ENCODE measurements around the gene HCN1. TPM values are rescaled to one million over a fixed set of nuclear protein-coding genes. Genes with fewer than 3 reads are reported as not detected.

HCN1 gene
- total RNA-seq, 1 experiment from 2014 or later, result 0.04 TPM

DNA sequence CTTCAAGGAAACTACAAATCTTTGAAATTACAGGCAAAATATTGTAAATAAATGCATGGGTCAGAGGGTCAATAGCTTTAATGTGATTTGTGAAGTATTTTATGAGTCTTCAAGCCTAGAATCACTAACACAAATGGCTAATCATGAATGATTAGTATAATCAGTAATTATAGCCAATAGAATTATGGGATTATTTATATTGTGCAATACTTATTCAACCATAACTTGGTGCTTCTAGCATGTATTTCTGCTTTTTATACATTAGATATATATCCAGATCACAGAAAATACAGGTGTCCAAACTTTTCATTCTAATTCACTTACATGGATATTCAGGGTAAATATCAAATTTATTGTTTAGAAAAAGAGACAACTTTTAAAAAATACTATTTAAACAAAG lies 12.1 kb downstream of the HCN1 start:
- Histone ChIP-seq H3K27ac (ENCODE audit: low read depth, low read length, poor library complexity, severe bottlenecking) (no peak overlapping the region), H3K4me3 (ENCODE audit: low read depth, low read length, poor library complexity, severe bottlenecking) (no peak overlapping the region), H3K4me1 (ENCODE audit: insufficient read depth, low read length, poor library complexity, severe bottlenecking) (no peaks in the 10 kb centered on the region), H3K36me3 (ENCODE audit: insufficient read depth, low read length, poor library complexity, severe bottlenecking) (no peaks in the 10 kb centered on the region), H3K9me3 (ENCODE audit: low read depth, low read length, poor library complexity, severe bottlenecking) (no peaks in the 10 kb centered on the region), H3K27me3 (replicated peaks; ENCODE audit: insufficient read depth, low read depth, low read length, poor library complexity) (peaks cover 45% of the 10 kb centered on the region)
- POLR2A ChIA-PET (ENCODE audit: low non-redundant PET), result no interaction called here
- TF ChIP-seq EZH2 (IDR thresholded peaks at IDR 0.05; ENCODE audit: borderline replicate concordance, low read depth, low read length, poor library complexity, severe bottlenecking), result no peak
- TF ChIP-seq, protein P1, sequence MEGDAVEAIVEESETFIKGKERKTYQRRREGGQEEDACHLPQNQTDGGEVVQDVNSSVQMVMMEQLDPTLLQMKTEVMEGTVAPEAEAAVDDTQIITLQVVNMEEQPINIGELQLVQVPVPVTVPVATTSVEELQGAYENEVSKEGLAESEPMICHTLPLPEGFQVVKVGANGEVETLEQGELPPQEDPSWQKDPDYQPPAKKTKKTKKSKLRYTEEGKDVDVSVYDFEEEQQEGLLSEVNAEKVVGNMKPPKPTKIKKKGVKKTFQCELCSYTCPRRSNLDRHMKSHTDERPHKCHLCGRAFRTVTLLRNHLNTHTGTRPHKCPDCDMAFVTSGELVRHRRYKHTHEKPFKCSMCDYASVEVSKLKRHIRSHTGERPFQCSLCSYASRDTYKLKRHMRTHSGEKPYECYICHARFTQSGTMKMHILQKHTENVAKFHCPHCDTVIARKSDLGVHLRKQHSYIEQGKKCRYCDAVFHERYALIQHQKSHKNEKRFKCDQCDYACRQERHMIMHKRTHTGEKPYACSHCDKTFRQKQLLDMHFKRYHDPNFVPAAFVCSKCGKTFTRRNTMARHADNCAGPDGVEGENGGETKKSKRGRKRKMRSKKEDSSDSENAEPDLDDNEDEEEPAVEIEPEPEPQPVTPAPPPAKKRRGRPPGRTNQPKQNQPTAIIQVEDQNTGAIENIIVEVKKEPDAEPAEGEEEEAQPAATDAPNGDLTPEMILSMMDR (conservative IDR thresholded peaks at IDR 0.05; ENCODE audit: low read depth, low read length), result no peak
- CTCF ChIA-PET, result no interaction called here
- no TSS peak for BruUV-seq (replicated peaks)
- DNase-seq (ENCODE audit: low spot score), result no peak
- intact Hi-C loops (cut with micrococcal nuclease; ENCODE audit: unreplicated experiment), result no loop called here

DNA sequence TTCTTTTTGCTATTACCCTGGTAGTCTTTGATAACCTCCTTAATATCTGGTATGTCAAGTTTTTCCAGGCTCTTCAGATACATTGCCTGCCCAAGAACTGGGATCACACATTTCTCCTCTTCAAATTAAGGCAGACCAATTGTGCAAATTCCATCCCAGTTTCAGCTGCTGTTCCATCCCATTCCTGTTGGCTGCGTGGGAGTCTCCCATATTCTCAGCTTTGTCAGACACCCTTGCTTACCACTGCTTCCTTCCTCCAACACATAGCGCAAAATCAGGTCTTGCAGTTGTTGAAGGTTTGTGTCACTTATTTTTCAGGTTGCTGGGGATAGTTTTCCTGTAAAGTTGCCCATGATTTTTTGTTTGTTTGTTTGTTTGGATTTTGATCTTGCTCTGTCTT lies 15.2 kb downstream of the HCN1 start:
- no peaks in the 10 kb centered on the region for H3K4me1 ChIP-seq (ENCODE audit: insufficient read depth, low read length, poor library complexity, severe bottlenecking)
- TF ChIP-seq, protein P1 (conservative IDR thresholded peaks at IDR 0.05; ENCODE audit: low read depth, low read length), result no peak
- no peak for TF ChIP-seq EZH2 (IDR thresholded peaks at IDR 0.05; ENCODE audit: borderline replicate concordance, low read depth, low read length, poor library complexity, severe bottlenecking)
- POLR2A ChIA-PET (ENCODE audit: low non-redundant PET), result no interaction called here
- no peaks in the 10 kb centered on the region for H3K9me3 ChIP-seq (ENCODE audit: low read depth, low read length, poor library complexity, severe bottlenecking)
- H3K4me3 ChIP-seq (ENCODE audit: low read depth, low read length, poor library complexity, severe bottlenecking), result no peak overlapping the region
- intact Hi-C loops (cut with micrococcal nuclease; ENCODE audit: unreplicated experiment), result no loop called here
- H3K27ac ChIP-seq (ENCODE audit: low read depth, low read length, poor library complexity, severe bottlenecking), result no peak overlapping the region
- CTCF ChIA-PET, result no interaction called here
- no peak for DNase-seq (ENCODE audit: low spot score)
- H3K36me3 ChIP-seq (ENCODE audit: insufficient read depth, low read length, poor library complexity, severe bottlenecking), result no peaks in the 10 kb centered on the region
- H3K27me3 ChIP-seq (replicated peaks; ENCODE audit: insufficient read depth, low read depth, low read length, poor library complexity), result peaks cover 41% of the 10 kb centered on the region
- BruUV-seq (replicated peaks), result no TSS peak

DNA sequence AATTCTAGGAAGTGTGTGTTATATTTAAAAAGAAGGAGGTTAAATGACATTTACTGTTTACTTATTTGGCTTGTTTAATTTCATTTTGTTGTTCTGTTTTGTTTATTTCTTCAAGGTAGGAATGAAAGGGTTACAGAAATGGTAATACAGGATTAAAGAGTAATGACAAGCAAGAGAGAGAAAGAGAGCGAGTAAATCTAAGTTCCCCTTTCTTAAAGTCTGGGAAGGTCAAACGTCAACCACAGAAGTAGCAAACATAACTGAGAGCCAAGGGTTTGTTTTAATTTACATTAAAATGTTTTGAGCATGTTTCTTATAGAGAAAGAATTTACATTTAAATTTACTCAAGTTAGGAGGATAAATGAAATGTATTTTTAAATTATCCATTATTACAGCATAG lies 18.7 kb downstream of the HCN1 start:
- intact Hi-C loops (cut with micrococcal nuclease; ENCODE audit: unreplicated experiment), result no loop called here
- Histone ChIP-seq H3K27me3 (replicated peaks; ENCODE audit: insufficient read depth, low read depth, low read length, poor library complexity) (peaks cover 41% of the 10 kb centered on the region), H3K4me3 (ENCODE audit: low read depth, low read length, poor library complexity, severe bottlenecking) (no peak overlapping the region), H3K36me3 (ENCODE audit: insufficient read depth, low read length, poor library complexity, severe bottlenecking) (no peaks in the 10 kb centered on the region), H3K4me1 (ENCODE audit: insufficient read depth, low read length, poor library complexity, severe bottlenecking) (no peaks in the 10 kb centered on the region), H3K27ac (ENCODE audit: low read depth, low read length, poor library complexity, severe bottlenecking) (no peak overlapping the region), H3K9me3 (ENCODE audit: low read depth, low read length, poor library complexity, severe bottlenecking) (no peaks in the 10 kb centered on the region)
- CTCF ChIA-PET, result no interaction called here
- DNase-seq (ENCODE audit: low spot score), result no peak
- POLR2A ChIA-PET (ENCODE audit: low non-redundant PET), result no interaction called here
- BruUV-seq (replicated peaks), result no TSS peak
- no peak for TF ChIP-seq EZH2 (IDR thresholded peaks at IDR 0.05; ENCODE audit: borderline replicate concordance, low read depth, low read length, poor library complexity, severe bottlenecking)
- TF ChIP-seq, protein P1 (conservative IDR thresholded peaks at IDR 0.05; ENCODE audit: low read depth, low read length), result no peak

All from A673 (cell line).